ENCODE data around the gene SRPK2. TPM values are rescaled to one million over a fixed set of nuclear protein-coding genes. Genes with fewer than 3 reads are reported as not detected.

Gene SRPK2
- total RNA-seq, 1 donor from 2014 or later: 26.7 TPM

DNA sequence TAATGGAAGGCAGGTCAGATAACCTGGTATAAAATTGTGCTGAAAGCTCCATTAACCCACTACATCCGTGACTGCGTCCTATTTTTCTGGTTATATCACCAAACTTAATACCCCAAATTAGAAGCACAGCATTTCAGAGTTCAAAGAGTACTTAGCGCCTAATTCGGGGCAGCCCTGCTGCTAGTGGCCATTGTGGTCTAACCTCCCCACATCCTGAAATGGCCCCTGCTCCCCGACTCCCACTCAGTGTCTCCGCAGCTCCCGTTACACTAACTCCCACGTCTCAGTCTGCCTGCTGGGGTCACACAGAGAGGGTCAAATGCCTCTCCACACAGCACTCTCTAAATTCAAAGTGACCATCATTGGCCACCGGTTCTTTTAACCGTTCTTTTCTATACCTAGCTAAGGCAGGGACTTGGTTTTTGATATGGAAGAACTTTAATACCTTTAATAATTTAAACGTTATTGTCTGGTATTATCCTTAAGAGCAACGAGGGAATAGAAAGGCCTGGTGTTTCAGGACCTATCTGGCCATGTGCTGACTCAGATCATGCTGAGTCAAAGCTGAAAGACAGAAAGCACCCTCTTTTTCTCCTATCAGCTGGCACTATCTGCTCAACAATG lies 257.6 kb downstream of the SRPK2 start:
- H3K4me3 ChIP-seq (ENCODE audit: low read depth, low read length): no peak overlapping the region
- TF ChIP-seq CTCF (conservative IDR thresholded peaks at IDR 0.05; ENCODE audit: low read depth, low read length): no peak
- no peak for DNase-seq (ENCODE audit: low read depth)

- TF ChIP-seq CTCF (conservative IDR thresholded peaks at IDR 0.05; ENCODE audit: low read depth, low read length): no peak
- H3K4me3 ChIP-seq (ENCODE audit: low read depth, low read length): no peak overlapping the region
- DNase-seq (ENCODE audit: low read depth): no peak
These were observed 258.1 kb downstream of the SRPK2 start for GRCh38 chr7:105130580-105130979.

DNA sequence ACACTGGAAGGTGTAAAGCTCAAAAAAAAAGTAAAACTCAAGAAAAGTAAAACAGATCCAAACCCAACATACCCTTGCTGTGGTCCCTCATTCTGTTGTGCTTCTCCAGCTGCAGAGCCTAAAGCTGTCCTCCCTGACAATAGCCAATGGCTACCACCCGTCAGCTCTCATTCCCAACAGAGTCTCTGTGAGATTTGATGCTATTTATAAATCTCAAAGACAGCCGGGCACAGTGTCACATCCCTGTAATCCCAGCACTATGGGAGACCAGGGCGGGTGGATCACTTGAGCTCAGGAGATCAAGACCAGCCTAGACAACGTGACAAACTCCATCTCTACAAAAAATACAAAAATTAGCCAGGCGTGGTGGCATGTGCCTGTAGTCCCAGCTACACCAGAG lies 258.7 kb downstream of the SRPK2 start:
- DNase-seq (ENCODE audit: low read depth): no peak
- no peak for TF ChIP-seq CTCF (conservative IDR thresholded peaks at IDR 0.05; ENCODE audit: low read depth, low read length)
- no peak overlapping the region for H3K4me3 ChIP-seq (ENCODE audit: low read depth, low read length)

GRCh38 chr7:105127179-105127578 lies 261.5 kb downstream of the SRPK2 start:
- no peak for DNase-seq (ENCODE audit: low read depth)
- no peak overlapping the region for H3K4me3 ChIP-seq (ENCODE audit: low read depth, low read length)
- no peak for TF ChIP-seq CTCF (conservative IDR thresholded peaks at IDR 0.05; ENCODE audit: low read depth, low read length)

DNA sequence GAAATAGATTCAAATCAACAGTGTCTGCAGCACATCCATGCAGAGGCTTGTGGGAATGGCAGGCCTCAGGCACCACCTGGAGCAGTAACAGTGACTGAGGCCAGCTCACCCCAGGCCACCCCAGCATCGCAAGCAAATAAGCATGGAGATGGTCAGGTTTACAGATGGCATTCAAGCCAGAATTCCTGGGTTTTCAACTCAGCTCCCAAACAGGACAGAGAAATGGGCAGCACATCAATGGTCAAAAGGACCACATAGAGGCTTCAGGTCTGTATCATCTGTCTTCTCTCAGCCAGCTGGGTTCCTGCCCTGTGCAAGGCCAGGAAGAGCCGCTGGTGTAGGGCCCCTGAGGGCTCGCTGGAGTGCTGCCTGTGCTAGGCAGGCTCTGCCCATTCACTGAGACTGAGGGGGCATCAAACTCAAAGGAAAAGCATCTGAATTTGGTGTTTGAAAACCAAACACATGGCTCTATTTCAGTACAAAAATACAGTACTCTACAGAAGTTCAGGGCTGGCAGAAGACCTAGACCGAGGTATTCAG lies 262.2 kb downstream of the SRPK2 start:
- no peak for TF ChIP-seq CTCF (conservative IDR thresholded peaks at IDR 0.05; ENCODE audit: low read depth, low read length)
- no peak for DNase-seq (ENCODE audit: low read depth)
- H3K4me3 ChIP-seq (ENCODE audit: low read depth, low read length): no peak overlapping the region

DNA sequence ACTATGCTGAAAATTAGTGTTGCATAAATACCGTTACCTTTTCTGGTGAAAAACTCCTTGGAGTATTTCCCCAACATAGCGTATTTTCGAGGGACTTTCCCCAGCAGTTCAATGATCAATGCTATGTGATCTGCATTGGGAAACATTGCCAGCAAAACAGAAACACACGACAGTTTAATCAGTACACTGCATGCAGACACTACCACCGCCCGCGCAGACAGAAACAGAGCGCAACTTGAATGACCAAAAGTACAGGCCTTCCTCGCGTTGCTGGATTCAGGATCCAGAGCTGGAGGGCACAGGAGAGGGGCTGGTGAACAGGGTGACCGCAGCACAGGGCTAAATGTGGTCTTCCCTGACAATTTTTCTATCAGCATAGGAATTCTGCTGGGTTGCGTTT lies 263.0 kb downstream of the SRPK2 start:
- H3K4me3 ChIP-seq (ENCODE audit: low read depth, low read length): no peak overlapping the region
- TF ChIP-seq CTCF (conservative IDR thresholded peaks at IDR 0.05; ENCODE audit: low read depth, low read length): no peak
- no peak for DNase-seq (ENCODE audit: low read depth)

DNA sequence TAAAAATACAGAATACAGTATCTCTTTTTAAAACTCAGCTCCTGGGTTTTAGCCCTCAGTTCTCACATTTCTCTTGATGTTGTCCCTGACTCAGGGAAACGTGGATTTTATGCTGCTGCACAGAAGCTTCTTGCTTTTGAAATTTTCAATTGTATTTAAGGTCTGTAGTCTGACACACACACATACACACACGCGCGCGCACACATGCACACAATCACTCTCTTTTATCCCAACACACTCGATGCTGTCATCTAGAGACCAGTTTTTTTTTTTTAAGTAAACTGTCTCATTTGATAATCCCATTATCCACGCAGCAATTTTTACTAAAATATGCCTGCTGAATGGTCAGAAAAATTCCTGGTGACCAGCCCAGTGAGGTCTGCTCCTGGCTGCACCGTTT lies 266.1 kb downstream of the SRPK2 start:
- no peak for TF ChIP-seq CTCF (conservative IDR thresholded peaks at IDR 0.05; ENCODE audit: low read depth, low read length)
- H3K4me3 ChIP-seq (ENCODE audit: low read depth, low read length): no peak overlapping the region
- no peak for DNase-seq (ENCODE audit: low read depth)

Measured in epithelial cell of proximal tubule (primary cell).